ENCODE measurements around the gene PGLYRP2. TPM values are rescaled to one million over a fixed set of nuclear protein-coding genes. Genes with fewer than 3 reads are reported as not detected.

Gene PGLYRP2
- total and polyA plus RNA-seq, 9 of the 15 experiments (the other 6 are each of a cell fraction or from before 2014, with no cell fraction given), result not detected

GRCh38 chr19:15449620-15450527 lies 29.4 kb downstream of the PGLYRP2 start, which contains the start of gene WIZ (continued):
- TF ChIP-seq CTCFL (IDR thresholded peaks at IDR 0.05; ENCODE audit: borderline replicate concordance, insufficient read depth, low read depth, low read length, poor library complexity, severe bottlenecking) (no peak), EP300 (IDR thresholded peaks at IDR 0.05; ENCODE audit: low read length) (no peak), YBX1 (IDR thresholded peaks at IDR 0.05) (no peak), POU5F1 (IDR thresholded peaks at IDR 0.05; ENCODE audit: borderline replicate concordance, low read depth, low read length, partially characterized antibody) (no peak), RHOXF2B (CRISPR knock-in tag; conservative IDR thresholded peaks at IDR 0.05) (no peak), ZNF165 (CRISPR knock-in tag; IDR thresholded peaks at IDR 0.05; ENCODE audit: borderline replicate concordance) (no peak), ZNF830 (CRISPR knock-in tag; IDR thresholded peaks at IDR 0.05) (no peak), ZKSCAN3 (CRISPR knock-in tag; IDR thresholded peaks at IDR 0.05) (no peak), CBFA2T3 (IDR thresholded peaks at IDR 0.05) (no peak), SRSF3 (IDR thresholded peaks at IDR 0.05; ENCODE audit: insufficient read depth, low read length) (no peak), BACH1 (tag; IDR thresholded peaks at IDR 0.05) (no peak), PURB (CRISPR knock-in tag; IDR thresholded peaks at IDR 0.05; ENCODE audit: low read depth) (no peak), HOXB6 (CRISPR knock-in tag; IDR thresholded peaks at IDR 0.05; ENCODE audit: borderline replicate concordance) (no peak), E2F1 (CRISPR knock-in tag; IDR thresholded peaks at IDR 0.05) (no peak), CHD2 (IDR thresholded peaks at IDR 0.05; ENCODE audit: low read depth, low read length) (peak; percentile 11; the same call in 1 of the 2 replicates), THRAP3 (IDR thresholded peaks at IDR 0.05; ENCODE audit: borderline replicate concordance) (no peak), ELF1 (tag; IDR thresholded peaks at IDR 0.05) (no peak), JUND (IDR thresholded peaks at IDR 0.05; ENCODE audit: borderline replicate concordance, low read depth, low read length) (no peak), JUND (tag; IDR thresholded peaks at IDR 0.05; ENCODE audit: borderline replicate concordance, low read depth, low read length) (no peak), ZNF395 (CRISPR knock-in tag; IDR thresholded peaks at IDR 0.05) (peak; percentile 85; the same call in 1 of the 2 replicates), DIDO1 (tag; IDR thresholded peaks at IDR 0.05; ENCODE audit: low read depth) (no peak), JUNB (CRISPR knock-in tag; conservative IDR thresholded peaks at IDR 0.05) (no peak), ELF2 (CRISPR knock-in tag; IDR thresholded peaks at IDR 0.05) (no peak), RFX1 (IDR thresholded peaks at IDR 0.05) (peak; percentile 98), RB1 (IDR thresholded peaks at IDR 0.05; ENCODE audit: low read depth) (peak; percentile 58)
